Esophagus muscularis mucosa (tissue), 4 donors: ENCODE measurements around the gene DHRS7. TPM values are rescaled to one million over a fixed set of nuclear protein-coding genes. Genes with fewer than 3 reads are reported as not detected.
A peak's percentile ranks its signal among the peaks of the same experiment; 100 is the strongest.

Source experiments
- DNase-seq: peaks from one replicate; pipeline ENCODE4 v3.0.0-alpha.2; 2017; ENCODE audit errors: extremely low spot score
- H3K27ac ChIP-seq, 4 donors: fragments of 200-600 bp; sonication (generic); replicated peaks in 1 of 4; 1 replicate in 3 of 4; 2 replicates in 1 of 4; pipeline ENCODE4 v1.5.1; 2016 to 2019; ENCODE audit warnings: mild to moderate bottlenecking in 1 of 4
- H3K27me3 ChIP-seq, 4 donors: fragments of 200-600 bp; sonication (generic); one replicate each; pipeline versions ENCODE4 v1.5.1 to v1.6.0; 2016 to 2019
- H3K36me3 ChIP-seq, 4 donors: fragments of 200-600 bp; sonication (generic); one replicate each; pipeline ENCODE4 v1.5.1; 2016 to 2019
- H3K4me1 ChIP-seq, 4 donors: fragments of 200-600 bp; sonication (generic); one replicate each; pipeline ENCODE4 v1.5.1; 2016 to 2019
- H3K4me3 ChIP-seq, 4 donors: fragments of 200-600 bp; sonication (generic); 1 replicate in 2 of 4; 2 replicates in 2 of 4; pipeline ENCODE4 v1.5.1; 2016 to 2019; ENCODE audit warnings: mild to moderate bottlenecking in 4 of 4, moderate library complexity in 1 of 4
- H3K9me3 ChIP-seq, 4 donors: fragments of 200-600 bp; sonication (generic); 1 replicate in 3 of 4; 2 replicates in 1 of 4; pipeline ENCODE4 v1.5.1; 2016 to 2019
- CTCF ChIP-seq, 3 experiments: fragments of 200-600 bp in 2 of 3; fragments of 450-650 bp in 1 of 3; sonication (generic) in 2 of 3; IDR thresholded peaks; one replicate each; pipeline ENCODE4 v1.5.1; 2017 to 2019; ENCODE audit warnings: antibody characterized with exemption in 3 of 3, mild to moderate bottlenecking in 2 of 3, moderate library complexity in 1 of 3
- EP300 ChIP-seq: sonication (generic); formaldehyde crosslinking; IDR thresholded peaks from one replicate; pipeline ENCODE4 v1.6.1; 2017; ENCODE audit warnings: antibody characterized with exemption
- POLR2A ChIP-seq: fragments of 450-650 bp; IDR thresholded peaks from one replicate; pipeline ENCODE4 v1.6.1; 2017; ENCODE audit warnings: antibody characterized with exemption, moderate library complexity, mild to moderate bottlenecking, low read depth
- POLR2AphosphoS5 ChIP-seq, 2 donors: sonication (generic); formaldehyde crosslinking; IDR thresholded peaks; one replicate each; pipeline ENCODE4 v1.6.1; 2017; ENCODE audit warnings: antibody characterized with exemption in 2 of 2
- WGBS: methylation state at CpG from one replicate; pipeline ENCODE4 v1.1.5; 2018; 5-methylcytosine and 5-hydroxymethylcytosine counted together
- intact Hi-C: fragments of 100-400 bp; cut with DNase I; formaldehyde crosslinking; loops from one replicate; pipeline ENCODE4 v1.15.1; 2023
- total RNA-seq, 4 donors: library from RNA; depleted of rRNA; stranded (reverse); fragments of >200 nt; gene quantifications; one replicate each; pipeline versions ENCODE4 v1.1.0 to v1.2.1, GENCODE V29; 2016

Gene DHRS7
- total RNA-seq, result 10 to 100 TPM; 46.1 to 70.5 (median 59.5) TPM

GRCh38 chr14:60164712-60165546, at the start of gene DHRS7:
Gene DHRS7 (minus strand): TSS chr14:60165398. CDS start chr14:60165309, 89 bp downstream.
- H3K36me3 ChIP-seq, result no peaks in the 10 kb centered on the region

GRCh38 chr14:60214415-60215126, 49.4 kb upstream of the DHRS7 start:
- TF ChIP-seq EP300 (no peak), POLR2A (no peak), POLR2AphosphoS5 (IDR thresholded peaks at IDR 0.05) (no peak), CTCF (IDR thresholded peaks at IDR 0.05) (no peak)
- no peaks in the 10 kb centered on the region for H3K36me3 ChIP-seq
- H3K4me3 ChIP-seq, result no peak overlapping the region
- peak overlapping the region; percentile 44 to 69 (median 64) for H3K27ac ChIP-seq
- intact Hi-C loops, result no loop called here
- no peaks in the 10 kb centered on the region for H3K9me3 ChIP-seq
- peaks cover 6 to 44% (median 32%) of the 10 kb centered on the region in 4 donors for H3K4me1 ChIP-seq
- H3K27me3 ChIP-seq, result no peaks in the 10 kb centered on the region
- WGBS, result 20% methylated on average over 1 of the region's 1 CpG
- DNase-seq, result no peak

More at GRCh38 chr14:60164712-60165546, at the start of gene DHRS7:
- H3K4me1 ChIP-seq, result peaks cover 14 to 40% (median 24%) of the 10 kb centered on the region in 4 donors
- DNase-seq, result peak; percentile 94
- no peaks in the 10 kb centered on the region for H3K9me3 ChIP-seq
- no peaks in the 10 kb centered on the region for H3K27me3 ChIP-seq
- H3K4me3 ChIP-seq, result peak within 1 kb of the TSS; percentile 67 to 95 (median 76)
- TF ChIP-seq CTCF (IDR thresholded peaks at IDR 0.05) (peak; percentile 62 to 69 (median 69)), POLR2A (peak; percentile 62), EP300 (no peak), POLR2AphosphoS5 (IDR thresholded peaks at IDR 0.05) (peak; percentile 42 to 82)
- peak within 1 kb of the TSS; percentile 87 to 97 (median 91) for H3K27ac ChIP-seq
- intact Hi-C loops, result loop anchor here (2.0 kb wide), 1 partner anchor 74 kb away; the partner anchor contains the start of gene PCNX4
- WGBS, result 0% methylated on average over 33 of the region's 68 CpGs

GRCh38 chr14:60214003-60214402, 48.8 kb upstream of the DHRS7 start:
- H3K27ac ChIP-seq, result peak overlapping the region in 3 of 4 donors; percentile 44 to 68 (median 59)
- intact Hi-C loops, result no loop called here
- peaks cover 6 to 44% (median 32%) of the 10 kb centered on the region in 4 donors for H3K4me1 ChIP-seq
- no peaks in the 10 kb centered on the region for H3K27me3 ChIP-seq
- no peaks in the 10 kb centered on the region for H3K9me3 ChIP-seq
- WGBS, result 66% methylated on average over 3 of the region's 3 CpGs
- DNase-seq, result no peak
- no peak for TF ChIP-seq EP300
- TF ChIP-seq POLR2A, result no peak
- no peak for TF ChIP-seq POLR2AphosphoS5 (IDR thresholded peaks at IDR 0.05)
- TF ChIP-seq CTCF (IDR thresholded peaks at IDR 0.05), result no peak
- no peak overlapping the region for H3K4me3 ChIP-seq
- no peaks in the 10 kb centered on the region for H3K36me3 ChIP-seq

- H3K27ac ChIP-seq, result no peak overlapping the region
- intact Hi-C loops, result no loop called here
Measured at GRCh38 chr14:60212503-60213371, 47.5 kb upstream of the DHRS7 start.

More at GRCh38 chr14:60212503-60213371, 47.5 kb upstream of the DHRS7 start:
- H3K36me3 ChIP-seq, result no peaks in the 10 kb centered on the region
- no peaks in the 10 kb centered on the region for H3K9me3 ChIP-seq
- H3K4me1 ChIP-seq, result peaks cover 6 to 37% (median 27%) of the 10 kb centered on the region in 4 donors
- TF ChIP-seq POLR2A (no peak), EP300 (no peak), POLR2AphosphoS5 (IDR thresholded peaks at IDR 0.05) (no peak), CTCF (IDR thresholded peaks at IDR 0.05) (no peak)
- DNase-seq, result no peak
- no peak overlapping the region for H3K4me3 ChIP-seq
- WGBS, result 87% methylated on average over 5 of the region's 5 CpGs
- H3K27me3 ChIP-seq, result no peaks in the 10 kb centered on the region
